ENCODE results near the gene EFCAB13. TPM values are rescaled to one million over a fixed set of nuclear protein-coding genes. Genes with fewer than 3 reads are reported as not detected.
"Not testable (repeated sequence)": the region's sequence is repeated elsewhere in the genome, so short reads cannot be mapped to it uniquely, and the experiment has no call there.

Gene EFCAB13
- total RNA-seq, 2 experiments from 2014 or later = 7.0 to 7.1 TPM

- no peaks in the 10 kb centered on the region for H3K4me1 Mint-ChIP-seq (ENCODE audit: low read depth)
- peaks cover 3% of the 10 kb centered on the region for H3K36me3 Mint-ChIP-seq (ENCODE audit: low read depth)
- H3K27me3 Mint-ChIP-seq (ENCODE audit: low read depth) = no peaks in the 10 kb centered on the region
- DNase-seq = no peak
- intact Hi-C loops (cut with micrococcal nuclease) = no loop called here
- H3K27ac Mint-ChIP-seq = no peak overlapping the region
- CTCF ChIA-PET = interaction anchor here (1.3 kb wide), 1 partner anchor 22 kb away, joined by 3 read pairs; no protein-coding TSS in a partner anchor
- H3K4me3 Mint-ChIP-seq = no peak overlapping the region
- peaks cover 3% of the 10 kb centered on the region for H3K9me3 Mint-ChIP-seq
These were observed 43.5 kb downstream of the EFCAB13 start for GRCh38 chr17:47367257-47367656.

- Mint-ChIP-seq H3K27me3 (ENCODE audit: low read depth) (no peaks in the 10 kb centered on the region), H3K9me3 (peaks cover 13% of the 10 kb centered on the region), H3K4me3 (no peak overlapping the region), H3K4me1 (ENCODE audit: low read depth) (no peaks in the 10 kb centered on the region), H3K27ac (no peak overlapping the region), H3K36me3 (ENCODE audit: low read depth) (peaks cover 13% of the 10 kb centered on the region)
- CTCF ChIA-PET = no interaction called here
- no peak for DNase-seq
- intact Hi-C loops (cut with micrococcal nuclease) = no loop called here
These were observed 44.5 kb downstream of the EFCAB13 start for GRCh38 chr17:47368262-47368661.

GRCh38 chr17:47370899-47371298, 47.1 kb downstream of the EFCAB13 start:
- H3K9me3 Mint-ChIP-seq = peaks cover 15% of the 10 kb centered on the region
- H3K27me3 Mint-ChIP-seq (ENCODE audit: low read depth); intact Hi-C loops (cut with micrococcal nuclease); H3K4me3 Mint-ChIP-seq; CTCF ChIA-PET; H3K4me1 Mint-ChIP-seq (ENCODE audit: low read depth); H3K27ac Mint-ChIP-seq; DNase-seq: not testable (repeated sequence)
- H3K36me3 Mint-ChIP-seq (ENCODE audit: low read depth) = peaks cover 18% of the 10 kb centered on the region

GRCh38 chr17:47373002-47373401, 49.2 kb downstream of the EFCAB13 start:
- H3K4me1 Mint-ChIP-seq (ENCODE audit: low read depth) = no peaks in the 10 kb centered on the region
- no peak for DNase-seq

GRCh38 chr17:47376247-47376646, 52.5 kb downstream of the EFCAB13 start:
- H3K4me1 Mint-ChIP-seq (ENCODE audit: low read depth) = no peaks in the 10 kb centered on the region

More at GRCh38 chr17:47373002-47373401, 49.2 kb downstream of the EFCAB13 start:
- peaks cover 18% of the 10 kb centered on the region for H3K36me3 Mint-ChIP-seq (ENCODE audit: low read depth)
- H3K9me3 Mint-ChIP-seq = peaks cover 15% of the 10 kb centered on the region
- H3K27ac Mint-ChIP-seq = no peak overlapping the region
- no peaks in the 10 kb centered on the region for H3K27me3 Mint-ChIP-seq (ENCODE audit: low read depth)
- intact Hi-C loops (cut with micrococcal nuclease) = no loop called here
- CTCF ChIA-PET = no interaction called here
- H3K4me3 Mint-ChIP-seq = no peak overlapping the region

GRCh38 chr17:47388825-47389224, 65.1 kb downstream of the EFCAB13 start:
- no peaks in the 10 kb centered on the region for H3K4me1 Mint-ChIP-seq (ENCODE audit: low read depth)
- CTCF ChIA-PET = interaction anchor here (0.6 to 0.7 kb wide), 3 partner anchors 73 to 276 kb away, joined by 3 read pairs; no protein-coding TSS in a partner anchor
- no peak overlapping the region for H3K4me3 Mint-ChIP-seq
- DNase-seq = no peak
- no peaks in the 10 kb centered on the region for H3K27me3 Mint-ChIP-seq (ENCODE audit: low read depth)
- intact Hi-C loops (cut with micrococcal nuclease) = no loop called here
- peaks cover 3% of the 10 kb centered on the region for H3K9me3 Mint-ChIP-seq
- H3K27ac Mint-ChIP-seq = no peak overlapping the region
- peaks cover 19% of the 10 kb centered on the region for H3K36me3 Mint-ChIP-seq (ENCODE audit: low read depth)

More at GRCh38 chr17:47376247-47376646, 52.5 kb downstream of the EFCAB13 start:
- CTCF ChIA-PET = no interaction called here
- H3K4me3 Mint-ChIP-seq = no peak overlapping the region
- H3K9me3 Mint-ChIP-seq = peaks cover 17% of the 10 kb centered on the region
- DNase-seq = no peak
- H3K36me3 Mint-ChIP-seq (ENCODE audit: low read depth) = peaks cover 21% of the 10 kb centered on the region
- no peaks in the 10 kb centered on the region for H3K27me3 Mint-ChIP-seq (ENCODE audit: low read depth)
- intact Hi-C loops (cut with micrococcal nuclease) = no loop called here
- H3K27ac Mint-ChIP-seq = no peak overlapping the region

- H3K4me1 Mint-ChIP-seq (ENCODE audit: low read depth); H3K27me3 Mint-ChIP-seq (ENCODE audit: low read depth); H3K36me3 Mint-ChIP-seq (ENCODE audit: low read depth); DNase-seq; H3K9me3 Mint-ChIP-seq; H3K27ac Mint-ChIP-seq; CTCF ChIA-PET; H3K4me3 Mint-ChIP-seq; intact Hi-C loops (cut with micrococcal nuclease): not testable (repeated sequence)
These were observed 73.9 kb downstream of the EFCAB13 start for GRCh38 chr17:47397532-47398128.

GRCh38 chr17:47400333-47400732, 76.6 kb downstream of the EFCAB13 start:
- peaks cover 2% of the 10 kb centered on the region for H3K36me3 Mint-ChIP-seq (ENCODE audit: low read depth)
- no peaks in the 10 kb centered on the region for H3K4me1 Mint-ChIP-seq (ENCODE audit: low read depth)
- no peak overlapping the region for H3K27ac Mint-ChIP-seq
- no peaks in the 10 kb centered on the region for H3K9me3 Mint-ChIP-seq
- CTCF ChIA-PET = interaction anchor here (0.6 kb wide), 1 partner anchor 217 kb away, joined by 6 read pairs; no protein-coding TSS in a partner anchor
- intact Hi-C loops (cut with micrococcal nuclease) = no loop called here
- H3K27me3 Mint-ChIP-seq (ENCODE audit: low read depth) = no peaks in the 10 kb centered on the region
- DNase-seq = no peak
- H3K4me3 Mint-ChIP-seq = no peak overlapping the region

GRCh38 chr17:47401100-47401499, 77.3 kb downstream of the EFCAB13 start:
- Mint-ChIP-seq H3K9me3 (no peaks in the 10 kb centered on the region), H3K27me3 (ENCODE audit: low read depth) (no peaks in the 10 kb centered on the region), H3K4me3 (no peak overlapping the region), H3K36me3 (ENCODE audit: low read depth) (peaks cover 2% of the 10 kb centered on the region), H3K4me1 (ENCODE audit: low read depth) (no peaks in the 10 kb centered on the region), H3K27ac (no peak overlapping the region)
- intact Hi-C loops (cut with micrococcal nuclease) = no loop called here
- CTCF ChIA-PET = interaction anchor here (0.6 kb wide), 1 partner anchor 217 kb away, joined by 6 read pairs; no protein-coding TSS in a partner anchor
- DNase-seq = no peak

- CTCF ChIA-PET = interaction anchor here (0.7 kb wide), 1 partner anchor 1410 kb away, joined by 3 read pairs; no protein-coding TSS in a partner anchor
- intact Hi-C loops (cut with micrococcal nuclease) = no loop called here
- no peaks in the 10 kb centered on the region for H3K9me3 Mint-ChIP-seq
- DNase-seq = no peak
- no peak overlapping the region for H3K27ac Mint-ChIP-seq
- no peaks in the 10 kb centered on the region for H3K4me1 Mint-ChIP-seq (ENCODE audit: low read depth)
- H3K27me3 Mint-ChIP-seq (ENCODE audit: low read depth) = no peaks in the 10 kb centered on the region
- no peaks in the 10 kb centered on the region for H3K36me3 Mint-ChIP-seq (ENCODE audit: low read depth)
- H3K4me3 Mint-ChIP-seq = no peak overlapping the region
These were observed 80.3 kb downstream of the EFCAB13 start for GRCh38 chr17:47404006-47404405.

GRCh38 chr17:47404875-47405274, 81.1 kb downstream of the EFCAB13 start:
- CTCF ChIA-PET = no interaction called here
- intact Hi-C loops (cut with micrococcal nuclease) = no loop called here
- no peaks in the 10 kb centered on the region for H3K36me3 Mint-ChIP-seq (ENCODE audit: low read depth)

GRCh38 chr17:47413872-47414271, 90.1 kb downstream of the EFCAB13 start:
- H3K36me3 Mint-ChIP-seq (ENCODE audit: low read depth) = peaks cover 4% of the 10 kb centered on the region
- CTCF ChIA-PET = no interaction called here
- H3K27ac Mint-ChIP-seq = no peak overlapping the region
- no peaks in the 10 kb centered on the region for H3K27me3 Mint-ChIP-seq (ENCODE audit: low read depth)
- H3K4me3 Mint-ChIP-seq = no peak overlapping the region
- intact Hi-C loops (cut with micrococcal nuclease) = no loop called here
- H3K9me3 Mint-ChIP-seq = no peaks in the 10 kb centered on the region
- no peak for DNase-seq
- H3K4me1 Mint-ChIP-seq (ENCODE audit: low read depth) = no peaks in the 10 kb centered on the region

More at GRCh38 chr17:47404875-47405274, 81.1 kb downstream of the EFCAB13 start:
- no peaks in the 10 kb centered on the region for H3K27me3 Mint-ChIP-seq (ENCODE audit: low read depth)
- H3K4me3 Mint-ChIP-seq = no peak overlapping the region
- H3K27ac Mint-ChIP-seq = no peak overlapping the region
- no peaks in the 10 kb centered on the region for H3K4me1 Mint-ChIP-seq (ENCODE audit: low read depth)
- DNase-seq = no peak
- no peaks in the 10 kb centered on the region for H3K9me3 Mint-ChIP-seq

- CTCF ChIA-PET = no interaction called here
- Mint-ChIP-seq H3K4me1 (ENCODE audit: low read depth) (no peaks in the 10 kb centered on the region), H3K27me3 (ENCODE audit: low read depth) (no peaks in the 10 kb centered on the region), H3K4me3 (no peak overlapping the region), H3K27ac (no peak overlapping the region), H3K9me3 (no peaks in the 10 kb centered on the region), H3K36me3 (ENCODE audit: low read depth) (peaks cover 4% of the 10 kb centered on the region)
- no peak for DNase-seq
- intact Hi-C loops (cut with micrococcal nuclease) = no loop called here
These were observed 90.9 kb downstream of the EFCAB13 start for GRCh38 chr17:47414612-47415011.
